ENCODE measurements around the gene EXOC8. TPM values are rescaled to one million over a fixed set of nuclear protein-coding genes. Genes with fewer than 3 reads are reported as not detected.

Gene EXOC8, protein sequence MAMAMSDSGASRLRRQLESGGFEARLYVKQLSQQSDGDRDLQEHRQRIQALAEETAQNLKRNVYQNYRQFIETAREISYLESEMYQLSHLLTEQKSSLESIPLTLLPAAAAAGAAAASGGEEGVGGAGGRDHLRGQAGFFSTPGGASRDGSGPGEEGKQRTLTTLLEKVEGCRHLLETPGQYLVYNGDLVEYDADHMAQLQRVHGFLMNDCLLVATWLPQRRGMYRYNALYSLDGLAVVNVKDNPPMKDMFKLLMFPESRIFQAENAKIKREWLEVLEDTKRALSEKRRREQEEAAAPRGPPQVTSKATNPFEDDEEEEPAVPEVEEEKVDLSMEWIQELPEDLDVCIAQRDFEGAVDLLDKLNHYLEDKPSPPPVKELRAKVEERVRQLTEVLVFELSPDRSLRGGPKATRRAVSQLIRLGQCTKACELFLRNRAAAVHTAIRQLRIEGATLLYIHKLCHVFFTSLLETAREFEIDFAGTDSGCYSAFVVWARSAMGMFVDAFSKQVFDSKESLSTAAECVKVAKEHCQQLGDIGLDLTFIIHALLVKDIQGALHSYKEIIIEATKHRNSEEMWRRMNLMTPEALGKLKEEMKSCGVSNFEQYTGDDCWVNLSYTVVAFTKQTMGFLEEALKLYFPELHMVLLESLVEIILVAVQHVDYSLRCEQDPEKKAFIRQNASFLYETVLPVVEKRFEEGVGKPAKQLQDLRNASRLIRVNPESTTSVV
- 17.8 and 20.1 TPM in 2 replicates for total RNA-seq (2014; rRNA removed; shearing (Covaris generic))
- 13.7 and 17.1 TPM in 2 replicates for polyA plus RNA-seq (2014; cell fraction: nucleus; rRNA removed)

DNA sequence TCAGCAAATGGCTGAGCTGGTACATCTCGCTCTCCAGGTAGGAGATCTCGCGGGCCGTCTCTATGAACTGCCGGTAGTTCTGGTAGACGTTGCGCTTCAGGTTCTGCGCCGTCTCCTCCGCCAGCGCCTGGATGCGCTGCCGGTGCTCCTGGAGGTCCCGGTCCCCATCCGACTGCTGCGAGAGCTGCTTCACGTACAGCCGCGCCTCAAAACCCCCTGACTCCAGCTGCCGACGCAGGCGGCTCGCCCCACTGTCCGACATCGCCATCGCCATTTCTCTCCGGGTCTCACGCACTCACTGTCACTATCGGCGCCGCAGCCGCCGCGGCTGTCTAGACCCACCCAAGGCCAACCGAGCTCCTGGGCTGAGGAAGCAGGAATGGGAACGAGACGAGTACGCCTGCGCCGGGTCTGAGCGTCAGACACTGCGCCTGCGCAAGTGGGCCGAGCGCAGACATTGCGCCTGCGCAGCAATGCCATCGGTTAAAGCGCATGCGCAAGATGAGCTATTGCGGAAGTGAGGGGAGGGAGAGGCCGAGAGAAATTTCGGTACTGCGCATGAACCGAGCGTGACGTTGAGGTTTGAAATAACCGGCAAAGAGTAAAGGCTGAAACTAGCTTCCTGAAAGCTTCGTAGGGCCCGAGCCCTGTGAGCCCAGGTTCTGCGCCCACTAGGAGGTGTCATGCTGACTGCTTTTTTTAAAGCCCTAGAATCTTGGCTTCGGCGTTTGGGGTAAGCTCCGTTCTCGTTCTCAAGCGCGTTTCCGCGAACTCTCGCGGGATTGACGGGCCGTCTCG is at the start of gene EXOC8:
EXOC8 (minus strand) TSS at position 381 of the 798 bp plus-strand sequence; CDS start at position 274, 107 bp downstream.
- peak; percentile 99 for DNase-seq (ENCODE audit: extremely low read depth, low read depth)

DNA sequence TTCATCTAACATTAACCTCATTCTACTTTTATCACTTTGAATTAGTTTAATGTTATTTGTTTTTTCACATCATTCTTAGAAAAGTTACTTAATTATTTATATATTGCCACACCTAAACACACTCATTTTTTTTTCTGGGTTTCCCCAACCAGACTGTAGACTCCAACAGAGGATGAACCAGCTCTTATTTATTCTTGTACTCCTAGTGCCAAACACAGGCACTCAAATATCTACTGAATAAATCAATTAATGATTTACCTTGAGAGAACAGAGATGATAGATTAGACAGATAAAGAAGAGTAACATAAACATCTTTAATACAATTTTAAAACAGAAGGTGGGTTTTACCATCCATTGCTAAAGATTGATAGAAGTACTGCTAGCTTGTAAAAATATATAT is 48.8 kb upstream of the EXOC8 start:
- DNase-seq (ENCODE audit: extremely low read depth, low read depth): no peak

DNA sequence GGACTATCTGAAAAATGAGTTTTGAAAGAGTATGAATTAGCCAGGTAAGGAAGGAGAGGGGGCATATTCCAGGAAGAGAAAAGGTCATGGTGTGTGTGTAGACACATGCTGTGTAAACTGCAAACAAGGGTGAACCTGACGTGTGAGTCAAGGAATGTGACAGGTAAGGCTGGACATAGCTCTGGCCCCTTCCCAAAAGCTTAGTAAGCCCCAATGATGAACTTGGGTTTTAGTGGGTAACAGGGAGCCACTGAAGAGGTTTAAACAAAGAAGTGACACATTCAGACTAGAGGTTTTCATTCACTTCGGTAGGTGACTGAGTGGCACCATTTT is 47.7 kb upstream of the EXOC8 start:
- no peak for DNase-seq (ENCODE audit: extremely low read depth, low read depth)

DNA sequence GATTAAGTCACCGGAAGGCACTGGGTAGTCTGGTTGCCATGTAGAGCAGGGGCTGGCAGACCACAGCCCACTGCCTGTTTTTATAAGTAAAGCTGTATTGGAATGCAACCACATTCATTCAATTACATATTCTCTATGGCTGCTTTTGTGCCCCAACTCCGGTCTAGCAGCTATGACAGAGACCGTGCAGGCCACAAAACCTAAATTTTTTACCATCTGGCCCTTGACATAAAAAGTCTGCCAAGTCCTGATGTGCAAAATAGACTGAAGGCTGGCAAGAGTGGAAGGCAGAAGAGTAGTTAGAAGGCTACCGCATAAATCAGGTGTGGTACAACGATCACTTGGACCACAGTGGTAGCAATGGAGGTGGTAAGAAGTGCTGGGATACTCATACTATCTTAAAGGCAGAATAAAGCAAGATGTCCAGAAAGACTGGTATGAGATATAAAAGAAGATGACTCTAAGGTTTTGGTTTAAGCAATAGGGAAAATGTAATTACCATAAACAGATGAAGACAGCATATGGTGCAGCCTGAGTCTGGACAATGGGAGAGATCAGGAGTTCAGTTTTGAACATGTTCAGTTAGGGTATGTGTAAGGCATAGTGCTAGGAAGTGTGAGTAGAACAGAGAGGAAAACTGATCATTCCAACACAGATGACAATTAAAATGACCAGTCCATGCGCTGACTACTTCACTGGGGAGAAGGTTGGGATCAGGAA is 47.2 kb upstream of the EXOC8 start:
- DNase-seq (ENCODE audit: extremely low read depth, low read depth): no peak

DNA sequence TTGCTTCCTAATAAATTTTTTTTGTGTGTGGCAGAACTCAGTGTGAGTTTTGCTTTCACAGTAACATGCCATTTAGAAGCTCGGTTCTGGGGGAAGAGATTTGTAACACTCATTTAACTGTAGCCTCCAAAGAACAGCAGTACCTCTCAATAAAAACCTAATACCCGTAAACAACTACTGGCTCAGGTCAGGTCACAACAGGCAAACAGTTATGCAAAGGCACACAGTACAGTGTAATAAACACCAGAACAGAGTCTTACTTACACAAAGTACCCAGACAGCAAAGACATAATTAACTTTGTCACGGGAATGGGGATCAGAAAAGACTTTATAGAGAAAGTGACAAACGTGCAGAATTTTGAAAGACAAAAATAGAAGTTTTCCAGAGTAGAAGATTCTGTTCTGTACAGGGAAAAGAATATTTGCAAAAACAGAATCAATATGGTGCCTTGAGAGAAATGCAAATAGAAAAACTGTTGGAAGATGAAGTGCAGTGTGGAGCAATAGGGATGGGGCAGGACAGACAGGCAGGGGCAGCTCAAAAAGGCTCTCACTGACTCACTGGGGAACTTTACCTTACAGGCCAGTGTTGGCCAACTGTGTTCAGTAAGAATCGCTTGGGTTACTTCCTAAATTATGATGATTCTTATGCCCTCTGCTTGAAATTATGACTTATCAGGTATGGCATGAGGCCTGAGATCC is 45.7 kb upstream of the EXOC8 start:
- no peak for DNase-seq (ENCODE audit: extremely low read depth, low read depth)

DNA sequence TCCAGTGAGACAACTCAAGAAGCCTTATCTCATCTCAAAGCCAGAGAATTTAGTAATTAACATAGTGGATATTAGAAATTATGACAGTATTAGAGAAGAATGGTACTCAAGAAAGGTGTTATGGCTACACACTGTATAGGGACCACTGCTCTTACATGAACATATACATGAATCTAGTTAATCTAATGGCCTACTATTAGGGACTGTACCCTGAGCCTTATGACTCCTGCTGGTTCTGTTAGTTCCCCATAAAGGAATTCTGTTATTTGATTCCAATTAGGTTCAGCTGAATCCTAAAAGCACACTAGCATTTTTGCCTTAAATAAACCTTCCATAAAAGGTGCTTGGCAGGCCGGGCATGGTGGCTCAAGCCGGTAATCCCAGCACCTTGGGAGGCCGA is 44.8 kb upstream of the EXOC8 start:
- DNase-seq (ENCODE audit: extremely low read depth, low read depth): no peak

DNA sequence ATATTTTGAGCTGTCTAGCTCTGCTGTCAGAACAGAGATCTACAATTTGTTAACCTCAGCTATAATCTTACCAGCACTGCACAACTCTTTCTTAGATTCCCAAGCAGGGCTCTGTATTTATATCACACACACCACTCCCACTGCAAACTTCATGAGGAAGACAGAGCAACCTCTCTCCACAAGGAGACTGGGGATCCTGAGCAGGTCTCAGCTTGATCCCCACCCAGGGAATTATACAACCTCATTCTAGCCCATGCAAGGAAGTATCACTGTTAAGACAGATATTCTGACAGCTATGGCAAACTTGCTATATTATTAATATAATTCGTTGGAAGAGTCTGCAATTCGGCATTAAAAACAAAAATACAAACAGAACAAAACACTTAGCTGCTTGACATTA is 44.1 kb upstream of the EXOC8 start:
- DNase-seq (ENCODE audit: extremely low read depth, low read depth): no peak

DNA sequence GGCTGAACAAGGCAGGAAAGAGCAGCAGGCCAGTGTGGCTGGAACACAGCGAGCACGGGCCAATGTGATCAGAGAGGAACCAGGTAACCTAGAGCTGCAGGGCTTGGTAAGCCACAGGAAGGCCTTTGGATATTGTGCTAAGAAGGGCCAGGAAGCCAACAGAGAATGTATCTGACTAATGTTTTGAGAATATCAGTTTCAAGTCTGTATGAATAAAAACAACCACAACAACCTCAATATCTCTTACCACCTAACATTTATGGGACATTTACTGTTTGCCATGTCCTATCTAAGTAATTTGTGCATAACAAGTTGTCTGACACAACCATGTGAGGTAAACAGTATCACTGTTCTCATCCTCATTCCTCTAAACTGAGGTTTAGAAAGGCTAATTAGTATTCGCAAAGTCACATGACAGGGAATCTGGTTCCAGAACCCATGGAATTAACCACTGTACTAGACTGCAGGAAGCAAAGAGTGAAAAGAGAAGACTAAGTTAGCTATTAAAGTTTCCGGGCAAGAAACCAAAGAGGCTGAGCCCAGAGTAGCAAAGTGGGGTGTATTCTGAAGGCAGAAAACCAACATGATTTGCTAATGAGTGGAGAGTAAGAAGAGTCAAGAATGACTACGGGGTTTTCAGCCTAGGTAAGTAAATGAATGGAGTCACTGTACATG is 39.4 kb upstream of the EXOC8 start:
- DNase-seq (ENCODE audit: extremely low read depth, low read depth): no peak

DNA sequence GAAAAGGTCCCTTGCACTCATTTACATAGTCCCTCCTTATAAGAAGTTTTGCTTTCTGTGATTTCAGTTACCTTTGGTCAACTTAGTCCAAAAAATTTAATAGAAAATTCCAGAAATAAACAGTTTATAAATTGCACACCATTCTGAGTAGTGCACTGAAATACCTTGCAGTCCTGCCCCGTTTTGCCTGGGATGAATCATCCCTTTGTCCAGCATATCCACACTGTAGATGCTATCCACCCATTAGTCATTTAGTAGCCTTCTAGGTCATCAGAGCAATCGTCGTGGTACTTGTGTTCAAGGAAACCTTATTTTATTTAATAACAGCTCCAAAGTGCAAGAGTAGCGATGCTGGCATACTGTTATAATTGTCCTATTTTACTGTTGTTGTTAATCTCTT is 38.4 kb upstream of the EXOC8 start:
- DNase-seq (ENCODE audit: extremely low read depth, low read depth): no peak

DNA sequence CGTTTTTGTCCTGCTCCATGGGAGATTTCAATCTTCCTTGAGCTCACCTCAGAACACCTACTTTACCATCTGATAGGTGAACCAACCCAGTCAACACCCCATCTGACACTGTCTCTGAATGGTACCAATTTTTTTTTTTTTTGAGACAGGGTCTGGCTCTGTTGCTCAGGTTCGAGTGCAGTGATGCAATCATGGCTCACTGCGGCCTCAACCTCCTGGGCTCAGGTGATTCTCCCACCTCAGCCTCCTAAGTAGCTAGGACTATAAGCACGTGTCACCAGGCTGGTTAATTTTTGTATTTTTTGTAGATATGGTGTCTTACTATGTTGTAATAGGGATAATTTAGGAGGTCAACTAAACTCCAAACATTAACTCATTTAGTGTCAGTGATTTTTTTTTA is 36.7 kb upstream of the EXOC8 start:
- no peak for DNase-seq (ENCODE audit: extremely low read depth, low read depth)

DNA sequence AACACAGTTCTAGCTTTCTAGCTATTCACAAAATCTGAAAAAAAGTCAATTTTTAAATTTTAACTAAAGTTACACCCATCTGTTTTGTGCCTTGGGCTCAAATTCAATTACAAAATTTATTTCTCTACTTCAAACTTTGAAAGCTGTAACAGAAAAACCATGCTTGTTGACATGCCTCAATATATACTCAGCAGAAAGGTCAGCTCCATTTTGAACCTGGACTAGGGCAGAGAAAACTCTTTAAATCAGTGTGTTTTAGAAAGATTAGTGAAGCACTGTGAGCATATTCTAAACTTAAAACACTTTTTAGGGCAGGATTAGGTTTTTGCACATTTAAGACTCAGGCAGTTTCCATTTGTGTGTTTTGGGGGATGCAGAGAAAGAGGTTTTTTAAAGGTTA is 34.8 kb upstream of the EXOC8 start:
- DNase-seq (ENCODE audit: extremely low read depth, low read depth): no peak

DNA sequence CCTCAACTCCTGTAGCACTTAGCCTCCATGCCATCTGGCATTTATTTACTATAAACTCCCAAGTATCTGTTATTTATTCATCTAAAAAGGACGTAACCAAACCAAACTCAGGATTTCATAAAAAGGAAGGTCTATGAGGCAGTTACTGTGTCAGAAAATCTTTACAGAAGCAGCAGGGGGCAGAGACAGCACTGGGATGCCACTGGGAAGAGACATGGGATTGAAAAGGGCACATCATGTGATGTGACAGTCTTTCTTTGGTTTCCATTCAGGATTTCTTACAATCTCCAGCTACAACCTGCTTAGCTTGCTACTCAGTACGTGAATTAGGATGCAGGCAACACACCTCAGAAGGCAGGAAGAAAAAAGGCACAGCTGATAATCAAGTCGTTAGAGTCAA is 31.6 kb upstream of the EXOC8 start:
- DNase-seq (ENCODE audit: extremely low read depth, low read depth): peak; percentile 15

DNA sequence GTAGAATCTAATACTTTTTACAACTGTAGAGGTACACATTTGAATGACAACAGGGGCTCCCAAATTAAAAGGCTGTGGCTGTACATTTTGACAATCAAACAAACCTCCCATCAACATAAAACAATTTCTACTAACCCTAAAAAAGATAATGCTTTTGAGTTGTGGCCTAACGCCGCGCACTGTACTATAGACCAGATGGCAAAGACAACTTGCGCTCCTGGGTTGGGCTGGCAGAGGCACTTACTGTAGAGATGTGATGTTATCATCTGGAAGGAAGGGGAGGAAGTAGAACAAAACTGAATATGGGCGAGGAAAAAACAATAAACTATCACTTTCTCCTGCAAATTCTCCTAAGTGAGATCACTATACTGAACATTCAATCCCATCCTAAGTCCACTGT is 26.5 kb upstream of the EXOC8 start:
- DNase-seq (ENCODE audit: extremely low read depth, low read depth): no peak

DNA sequence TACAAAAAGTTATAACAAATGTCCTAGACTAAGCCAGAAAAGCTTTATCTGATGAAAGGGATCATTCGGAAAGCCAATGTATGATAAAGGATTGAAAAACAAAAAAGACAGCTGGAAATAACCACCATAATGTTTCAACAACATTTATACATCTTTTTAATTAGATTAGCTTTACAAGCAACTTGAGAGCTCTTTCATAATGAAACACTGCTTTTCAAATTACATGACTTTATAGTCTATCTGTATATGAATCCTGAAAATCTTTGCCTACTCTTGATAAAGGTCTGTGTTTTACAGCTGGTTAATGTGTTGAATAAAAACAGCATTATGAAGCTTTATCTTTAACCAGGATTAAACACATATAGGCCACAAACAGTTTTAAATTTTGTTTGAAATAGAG is 26.0 kb upstream of the EXOC8 start:
- no peak for DNase-seq (ENCODE audit: extremely low read depth, low read depth)

DNA sequence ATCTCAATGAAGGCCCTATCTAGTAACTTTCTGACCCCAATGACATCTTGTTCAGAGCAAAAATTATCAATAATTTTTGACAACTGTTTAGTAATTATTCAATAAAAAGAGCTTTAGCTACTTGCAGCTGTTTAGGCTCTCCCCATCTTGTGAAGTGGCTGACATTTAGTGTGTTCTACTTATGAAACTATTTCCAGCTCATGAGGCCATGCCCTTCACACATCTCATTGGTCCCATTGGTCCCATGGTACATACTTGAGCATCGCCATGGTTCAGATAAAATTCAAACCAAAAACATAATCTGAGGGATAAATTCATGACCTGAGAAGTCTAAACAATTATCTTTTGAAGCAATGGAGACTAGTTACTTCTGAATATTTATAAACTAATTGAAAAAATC is 24.7 kb upstream of the EXOC8 start:
- no peak for DNase-seq (ENCODE audit: extremely low read depth, low read depth)

DNA sequence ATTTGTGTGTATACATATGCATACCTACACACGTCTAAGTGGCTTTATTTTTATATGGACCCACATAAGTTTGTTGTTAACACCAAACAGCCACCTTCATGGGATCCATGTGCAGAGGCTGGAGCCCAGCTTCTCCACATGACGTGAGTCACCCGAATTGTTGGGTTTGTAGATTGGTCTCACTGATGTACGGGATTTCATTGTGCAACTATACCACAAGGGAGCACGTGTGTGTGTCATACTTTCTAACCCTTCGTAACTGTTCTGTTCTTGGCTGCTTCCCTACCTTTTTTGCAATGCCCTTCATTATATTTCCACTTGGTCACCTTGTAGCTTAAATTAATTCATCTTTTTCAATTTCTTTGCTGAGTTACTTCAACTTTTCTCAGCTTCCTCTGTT is 21.5 kb upstream of the EXOC8 start:
- DNase-seq (ENCODE audit: extremely low read depth, low read depth): no peak

DNA sequence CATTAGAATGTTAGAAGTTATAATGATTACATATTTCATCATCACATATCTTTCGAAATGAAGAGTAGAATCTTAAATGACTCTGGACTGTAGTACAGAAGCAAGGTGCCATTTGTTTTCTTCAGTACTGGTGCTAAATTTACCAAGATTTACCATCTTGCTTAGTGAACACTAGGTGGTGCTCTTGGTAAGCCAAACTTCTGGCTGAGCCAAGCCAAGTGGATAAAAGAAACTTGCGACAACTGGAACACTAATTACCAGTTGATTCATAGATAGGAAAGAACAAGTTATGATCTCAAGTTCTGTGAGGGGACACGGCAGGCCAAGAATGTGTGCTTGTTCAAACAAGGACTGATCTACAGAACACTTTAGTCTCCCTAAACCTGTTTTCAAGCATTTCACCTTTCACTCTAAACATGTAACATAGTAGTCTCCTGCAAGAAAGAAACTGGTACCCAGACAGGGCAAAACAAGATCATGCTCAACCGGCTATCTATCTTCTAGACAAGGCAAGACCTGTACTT is 20.2 kb upstream of the EXOC8 start:
- peak; percentile 67 for DNase-seq (ENCODE audit: extremely low read depth, low read depth)

DNA sequence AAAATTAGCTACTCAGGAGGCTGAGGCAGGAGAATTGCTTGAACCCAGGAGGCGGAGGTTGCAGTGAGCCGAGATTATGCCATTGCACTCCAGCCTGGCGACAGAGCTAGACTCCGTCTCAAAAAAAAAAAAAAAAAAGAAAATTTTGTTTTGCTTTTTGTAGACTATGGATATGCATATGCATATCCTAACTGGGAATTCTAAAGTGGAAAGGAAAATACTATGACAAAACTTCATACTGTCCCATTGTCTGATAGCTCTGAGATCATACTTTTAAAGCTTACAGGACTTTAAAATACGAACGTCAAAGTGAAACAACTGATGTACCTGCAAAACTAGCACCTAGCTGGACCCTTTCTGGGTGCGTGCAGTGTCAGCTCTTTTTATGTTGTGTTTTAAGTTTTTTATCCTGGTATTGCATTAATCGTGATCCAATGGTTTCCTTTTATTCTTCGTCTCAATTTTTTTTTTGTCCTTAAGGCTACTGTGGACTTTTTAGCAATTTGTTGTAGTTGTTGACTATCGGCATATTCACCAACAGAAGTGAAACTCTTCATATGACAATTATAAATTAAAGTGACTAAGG is 19.6 kb upstream of the EXOC8 start:
- no peak for DNase-seq (ENCODE audit: extremely low read depth, low read depth)

DNA sequence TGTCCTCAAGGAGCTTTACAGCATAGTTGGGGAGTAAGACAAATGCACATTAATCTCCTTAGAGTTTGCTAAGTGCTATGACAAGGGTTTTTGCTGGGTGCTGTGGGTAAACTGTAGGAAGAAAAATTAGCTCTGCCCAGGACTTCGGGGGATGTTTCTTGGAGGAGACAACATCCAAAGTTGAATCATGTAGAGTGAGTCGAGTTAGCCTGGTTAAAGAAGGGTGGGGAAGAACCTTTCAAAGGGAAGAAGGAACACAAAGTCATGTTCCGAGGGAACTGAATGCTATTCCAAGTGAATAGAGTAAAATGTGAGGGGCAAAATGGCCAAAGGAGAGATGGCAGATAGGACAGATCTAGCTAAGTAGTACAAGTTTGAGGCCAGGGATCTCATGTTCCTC is 17.5 kb upstream of the EXOC8 start:
- no peak for DNase-seq (ENCODE audit: extremely low read depth, low read depth)
